Smooth muscle cell (in vitro differentiated cells): ENCODE measurements around the gene SNX30. TPM values are rescaled to one million over a fixed set of nuclear protein-coding genes. Genes with fewer than 3 reads are reported as not detected.

ENCODE experiments used
- DNase-seq: peaks from one replicate; lab custom pipeline; 2025; ENCODE audit not compliant: unreplicated experiment; lab: John Stamatoyannopoulos, UW
- H2AFZ ChIP-seq: fragments of 200-600 bp; sonication (generic); 2 replicates; pipeline ENCODE4 v1.6.0; 2016; ENCODE audit warnings: antibody characterized with exemption, low read depth, mild to moderate bottlenecking
- H3F3A ChIP-seq: fragments of 200-600 bp; sonication (generic); 2 replicates; pipeline ENCODE4 v1.6.0; 2017; ENCODE audit warnings: antibody characterized with exemption, low read depth
- H3K27ac ChIP-seq: fragments of 200-600 bp; sonication (generic); 2 replicates; pipeline ENCODE4 v1.5.1; 2016; ENCODE audit warnings: low read depth, mild to moderate bottlenecking
- H3K27me3 ChIP-seq: fragments of 200-600 bp; sonication (generic); 2 replicates; pipeline ENCODE4 v1.6.1; 2016; ENCODE audit warnings: low read depth, mild to moderate bottlenecking
- H3K36me3 ChIP-seq: fragments of 200-600 bp; sonication (generic); 2 replicates; pipeline ENCODE4 v1.5.1; 2016; ENCODE audit warnings: low read depth
- H3K4me1 ChIP-seq: fragments of 200-600 bp; sonication (generic); 2 replicates; pipeline ENCODE4 v1.5.1; 2016; ENCODE audit warnings: low read depth
- H3K4me2 ChIP-seq: fragments of 200-600 bp; sonication (generic); 2 replicates; pipeline ENCODE4 v1.6.0; 2016; ENCODE audit warnings: mild to moderate bottlenecking
- H3K4me3 ChIP-seq: fragments of 200-600 bp; sonication (generic); 2 replicates; pipeline ENCODE4 v1.5.1; 2016; ENCODE audit warnings: mild to moderate bottlenecking
- H3K79me2 ChIP-seq: fragments of 200-600 bp; sonication (generic); 2 replicates; pipeline ENCODE4 v1.6.0; 2016; ENCODE audit warnings: low read depth, mild to moderate bottlenecking
- H3K9ac ChIP-seq: fragments of 200-600 bp; sonication (generic); 2 replicates; pipeline ENCODE4 v1.6.0; 2016; ENCODE audit warnings: low read depth
- H3K9me3 ChIP-seq: fragments of 200-600 bp; sonication (generic); replicated peaks from 2 replicates; pipeline ENCODE4 v1.5.1; 2016; ENCODE audit warnings: low read depth
- H4K20me1 ChIP-seq: fragments of 200-600 bp; sonication (generic); 2 replicates; pipeline ENCODE4 v1.6.0; 2016; ENCODE audit warnings: low read depth
- WGBS: methylation state at CpG from one replicate; pipeline ENCODE4 v1.1.7; 2016; ENCODE audit warnings: low lambda C conversion rate; 5-methylcytosine and 5-hydroxymethylcytosine counted together
- polyA plus RNA-seq: library from polyadenylated mRNA; unstranded; fragments of >200 nt; fragmentation: Nextera tagmentation; extraction: Ambion mirVana; gene quantifications from 2 replicates; pipeline ENCODE4 v1.2.1, GENCODE V29; 2016
- total RNA-seq: library from RNA; depleted of rRNA; stranded (reverse); fragments of >200 nt; gene quantifications from 2 replicates; pipeline ENCODE4 v1.2.3, GENCODE V29; 2014
- TF ChIP-seq, protein P1 (sequence below): fragments of 200-600 bp; sonication (generic); IDR thresholded peaks from 2 replicates; pipeline ENCODE4 v1.5.1; 2017; ENCODE audit warnings: borderline replicate concordance, mild to moderate bottlenecking, antibody characterized with exemption; ENCODE audit not compliant: insufficient read depth, poor library complexity, severe bottlenecking

SNX30 gene
- total and polyA plus RNA-seq, 2 experiments from 2014 or later: 3.6 to 10.7 TPM

DNA sequence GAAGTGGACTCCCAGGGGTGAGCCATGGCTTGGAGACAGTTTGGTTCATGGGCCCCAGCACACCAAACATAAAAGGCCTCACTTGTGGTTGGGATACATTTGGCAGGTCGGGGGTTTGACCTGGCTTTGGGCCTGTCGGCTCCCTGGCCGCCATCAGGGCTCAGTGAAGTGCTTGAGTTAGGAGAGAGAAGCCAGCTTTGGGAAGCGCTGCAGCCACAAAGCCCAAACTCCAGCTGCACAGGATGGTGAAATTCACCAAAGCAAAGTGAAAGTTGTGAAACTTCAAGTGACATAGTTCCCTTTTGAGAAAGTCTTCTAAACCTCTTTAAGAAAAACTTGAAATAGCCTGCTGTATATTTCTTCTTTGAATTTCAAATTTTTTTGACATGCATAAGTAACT lies 112.7 kb downstream of the SNX30 start:
- no peak for DNase-seq
- TF ChIP-seq, protein P1, sequence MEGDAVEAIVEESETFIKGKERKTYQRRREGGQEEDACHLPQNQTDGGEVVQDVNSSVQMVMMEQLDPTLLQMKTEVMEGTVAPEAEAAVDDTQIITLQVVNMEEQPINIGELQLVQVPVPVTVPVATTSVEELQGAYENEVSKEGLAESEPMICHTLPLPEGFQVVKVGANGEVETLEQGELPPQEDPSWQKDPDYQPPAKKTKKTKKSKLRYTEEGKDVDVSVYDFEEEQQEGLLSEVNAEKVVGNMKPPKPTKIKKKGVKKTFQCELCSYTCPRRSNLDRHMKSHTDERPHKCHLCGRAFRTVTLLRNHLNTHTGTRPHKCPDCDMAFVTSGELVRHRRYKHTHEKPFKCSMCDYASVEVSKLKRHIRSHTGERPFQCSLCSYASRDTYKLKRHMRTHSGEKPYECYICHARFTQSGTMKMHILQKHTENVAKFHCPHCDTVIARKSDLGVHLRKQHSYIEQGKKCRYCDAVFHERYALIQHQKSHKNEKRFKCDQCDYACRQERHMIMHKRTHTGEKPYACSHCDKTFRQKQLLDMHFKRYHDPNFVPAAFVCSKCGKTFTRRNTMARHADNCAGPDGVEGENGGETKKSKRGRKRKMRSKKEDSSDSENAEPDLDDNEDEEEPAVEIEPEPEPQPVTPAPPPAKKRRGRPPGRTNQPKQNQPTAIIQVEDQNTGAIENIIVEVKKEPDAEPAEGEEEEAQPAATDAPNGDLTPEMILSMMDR: no peak
- Histone ChIP-seq H3K4me3 (no peak overlapping the region), H3K36me3 (no peaks in the 10 kb centered on the region), H3K9me3 (no peaks in the 10 kb centered on the region), H3K4me1 (no peaks in the 10 kb centered on the region), H3K79me2 (no peaks in the 10 kb centered on the region), H3F3A (no peaks in the 10 kb centered on the region), H2AFZ (no peak overlapping the region), H3K4me2 (no peak overlapping the region), H4K20me1 (no peaks in the 10 kb centered on the region), H3K27ac (no peak overlapping the region), H3K27me3 (no peaks in the 10 kb centered on the region), H3K9ac (no peak overlapping the region)
- WGBS: 38% methylated on average over 4 of the region's 4 CpGs

DNA sequence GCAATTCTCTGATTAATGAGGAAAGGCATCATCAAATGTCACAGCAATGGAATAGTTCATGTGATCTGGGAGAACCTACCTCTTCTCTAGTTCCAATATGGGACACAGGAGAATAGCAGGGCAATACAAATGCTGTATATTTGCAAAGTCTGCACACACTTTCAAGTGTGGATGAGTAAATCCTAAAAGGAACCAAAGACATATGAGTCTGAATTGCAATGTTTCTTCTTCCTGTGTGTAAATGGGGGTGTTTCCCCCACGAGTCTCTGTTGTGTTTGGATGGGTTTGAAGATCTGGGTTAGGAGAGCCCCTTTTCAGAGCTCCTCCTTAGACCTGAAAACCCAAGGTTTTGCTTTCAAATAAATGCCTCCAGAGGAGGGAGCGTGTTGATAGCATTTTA lies 113.2 kb downstream of the SNX30 start:
- no peaks in the 10 kb centered on the region for H3K4me1 ChIP-seq
- no peaks in the 10 kb centered on the region for H3K36me3 ChIP-seq
- no peak overlapping the region for H3K4me2 ChIP-seq
- H3K79me2 ChIP-seq: no peaks in the 10 kb centered on the region
- no peaks in the 10 kb centered on the region for H3K27me3 ChIP-seq
- no peak for DNase-seq
- 83% methylated on average over 2 of the region's 2 CpGs for WGBS
- H2AFZ ChIP-seq: no peak overlapping the region
- no peaks in the 10 kb centered on the region for H3F3A ChIP-seq
- H3K9me3 ChIP-seq: no peaks in the 10 kb centered on the region
- H3K9ac ChIP-seq: no peak overlapping the region
- TF ChIP-seq, protein P1: no peak
- no peak overlapping the region for H3K27ac ChIP-seq
- no peak overlapping the region for H3K4me3 ChIP-seq
- H4K20me1 ChIP-seq: no peaks in the 10 kb centered on the region

DNA sequence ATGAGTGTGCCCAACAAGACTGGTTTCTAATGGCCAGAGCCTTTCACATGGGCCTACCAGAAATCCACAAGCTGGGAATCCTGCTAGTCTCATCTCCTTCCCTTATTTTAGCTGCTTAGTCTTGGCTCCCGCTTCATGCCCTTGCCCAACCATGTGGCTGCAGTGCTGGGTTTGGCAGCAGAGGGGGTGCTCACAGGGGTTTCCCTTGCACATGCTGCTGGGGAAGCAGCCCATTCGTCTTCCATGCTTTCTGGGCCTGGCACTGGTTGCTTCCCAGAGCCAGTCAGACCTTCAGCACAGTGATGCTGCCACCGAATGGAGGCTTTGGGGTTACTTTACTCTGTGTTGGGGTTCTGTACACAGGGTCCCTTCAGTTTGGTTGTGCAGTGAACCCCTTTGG lies 113.8 kb downstream of the SNX30 start:
- H3K4me1 ChIP-seq: no peaks in the 10 kb centered on the region
- no peaks in the 10 kb centered on the region for H3K36me3 ChIP-seq
- H3K27ac ChIP-seq: no peak overlapping the region
- H2AFZ ChIP-seq: no peak overlapping the region
- no peaks in the 10 kb centered on the region for H3K9me3 ChIP-seq
- DNase-seq: no peak
- no peaks in the 10 kb centered on the region for H3F3A ChIP-seq
- no peak overlapping the region for H3K4me3 ChIP-seq
- no peak overlapping the region for H3K4me2 ChIP-seq
- no peak overlapping the region for H3K9ac ChIP-seq
- no peaks in the 10 kb centered on the region for H3K27me3 ChIP-seq
- TF ChIP-seq, protein P1: no peak
- no peaks in the 10 kb centered on the region for H3K79me2 ChIP-seq
- 67% methylated on average over 3 of the region's 3 CpGs for WGBS
- H4K20me1 ChIP-seq: no peaks in the 10 kb centered on the region

DNA sequence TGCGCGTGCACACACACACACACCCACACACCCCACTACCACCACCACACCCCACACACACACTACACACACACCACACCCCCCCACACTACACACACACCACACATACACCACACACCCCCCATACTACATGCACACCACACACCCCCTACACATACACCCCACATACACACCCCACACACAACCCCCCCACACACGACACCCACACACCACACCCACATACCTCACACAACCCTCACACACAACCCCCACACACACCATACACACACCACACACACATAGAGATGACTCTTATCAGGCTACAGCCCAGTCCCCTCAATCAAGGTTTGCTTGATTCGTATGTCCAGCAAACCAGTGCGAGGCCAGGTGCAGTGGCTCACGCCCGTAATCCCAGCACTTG lies 114.4 kb downstream of the SNX30 start:
- Histone ChIP-seq H3K9ac (no peak overlapping the region), H2AFZ (no peak overlapping the region), H3K27ac (no peak overlapping the region), H3K79me2 (no peaks in the 10 kb centered on the region), H3K36me3 (no peaks in the 10 kb centered on the region), H3K27me3 (no peaks in the 10 kb centered on the region), H4K20me1 (no peaks in the 10 kb centered on the region), H3K4me1 (no peaks in the 10 kb centered on the region), H3K9me3 (no peaks in the 10 kb centered on the region), H3K4me3 (no peak overlapping the region), H3K4me2 (no peak overlapping the region), H3F3A (no peaks in the 10 kb centered on the region)
- DNase-seq: no peak
- WGBS: 96% methylated on average over 5 of the region's 7 CpGs
- TF ChIP-seq, protein P1: no peak
